ENCODE measurements around the gene SETBP1. TPM values are rescaled to one million over a fixed set of nuclear protein-coding genes. Genes with fewer than 3 reads are reported as not detected.

SETBP1 gene
- total RNA-seq, 1 experiment from 2014 or later = 9.6 TPM

GRCh38 chr18:44988821-44989587, 308.3 kb downstream of the SETBP1 start:
- Mint-ChIP-seq H3K4me1 (no peaks in the 10 kb centered on the region), H3K27me3 (ENCODE audit: low read depth) (no peaks in the 10 kb centered on the region), H3K36me3 (peaks cover 10% of the 10 kb centered on the region; the same call in 1 of the 2 replicates), H3K9me3 (peaks cover 15% of the 10 kb centered on the region), H3K4me3 (no peak overlapping the region), H3K27ac (no peak overlapping the region)
- ChIA-PET POLR2A (no interaction called here), CTCF (no interaction called here)
- no peak for ATAC-seq
- DNase-seq (ENCODE audit: low spot score) = no peak
- no peak for TF ChIP-seq EMX1 (CRISPR knock-in tag; IDR thresholded peaks at IDR 0.05)
- no peak for TF ChIP-seq ATF2 (CRISPR knock-in tag; IDR thresholded peaks at IDR 0.05; ENCODE audit: borderline replicate concordance, low read depth)
- TF ChIP-seq RELA (CRISPR knock-in tag; IDR thresholded peaks at IDR 0.05; ENCODE audit: borderline replicate concordance) = no peak
- TF ChIP-seq GRHL2 (CRISPR knock-in tag; IDR thresholded peaks at IDR 0.05; ENCODE audit: insufficient replicate concordance, severe bottlenecking) = no peak
- TF ChIP-seq SOX15 (CRISPR knock-in tag; IDR thresholded peaks at IDR 0.05) = no peak
- no peak for TF ChIP-seq IRF1 (CRISPR knock-in tag; IDR thresholded peaks at IDR 0.05)
- no peak for TF ChIP-seq E2F4 (CRISPR knock-in tag; IDR thresholded peaks at IDR 0.05; ENCODE audit: borderline replicate concordance, low read depth)
- TF ChIP-seq MXD4 (CRISPR knock-in tag; IDR thresholded peaks at IDR 0.05; ENCODE audit: borderline replicate concordance) = no peak
- TF ChIP-seq TEAD1 (CRISPR knock-in tag; IDR thresholded peaks at IDR 0.05) = no peak
- TF ChIP-seq KAT7 (CRISPR knock-in tag; IDR thresholded peaks at IDR 0.05; ENCODE audit: borderline replicate concordance) = no peak
- no peak for TF ChIP-seq E2F5 (CRISPR knock-in tag; IDR thresholded peaks at IDR 0.05)
- no peak for TF ChIP-seq NFE2L1 (CRISPR knock-in tag; IDR thresholded peaks at IDR 0.05)
- no peak for TF ChIP-seq CREM (CRISPR knock-in tag; IDR thresholded peaks at IDR 0.05)
- TF ChIP-seq NFYB (CRISPR knock-in tag; conservative IDR thresholded peaks at IDR 0.05; ENCODE audit: low read depth) = no peak
- no peak for TF ChIP-seq NFATC4 (CRISPR knock-in tag; IDR thresholded peaks at IDR 0.05)
- TF ChIP-seq USF2 (CRISPR knock-in tag; IDR thresholded peaks at IDR 0.05) = no peak
- TF ChIP-seq ZBTB21 (CRISPR knock-in tag; IDR thresholded peaks at IDR 0.05; ENCODE audit: borderline replicate concordance) = no peak

- CTCF ChIA-PET = no interaction called here
- H3K4me1 Mint-ChIP-seq = no peaks in the 10 kb centered on the region
- no peak for TF ChIP-seq TP53 (CRISPR knock-in tag; IDR thresholded peaks at IDR 0.05)
- TF ChIP-seq NFYB (CRISPR knock-in tag; conservative IDR thresholded peaks at IDR 0.05; ENCODE audit: low read depth) = no peak
- TF ChIP-seq NR1H2 (CRISPR knock-in tag; IDR thresholded peaks at IDR 0.05) = no peak
- no peak for TF ChIP-seq CREB1 (CRISPR knock-in tag; IDR thresholded peaks at IDR 0.05)
- TF ChIP-seq ARID4B (CRISPR knock-in tag; IDR thresholded peaks at IDR 0.05; ENCODE audit: borderline replicate concordance) = no peak
- no peak for TF ChIP-seq ZNF138 (CRISPR knock-in tag; conservative IDR thresholded peaks at IDR 0.05)
- no peak for TF ChIP-seq OVOL2 (CRISPR knock-in tag; IDR thresholded peaks at IDR 0.05; ENCODE audit: borderline replicate concordance)
- no peak for TF ChIP-seq SP1 (CRISPR knock-in tag; conservative IDR thresholded peaks at IDR 0.05)
- no peak for TF ChIP-seq RORB (CRISPR knock-in tag; IDR thresholded peaks at IDR 0.05)
- no peak for TF ChIP-seq CDX4 (CRISPR knock-in tag; IDR thresholded peaks at IDR 0.05; ENCODE audit: borderline replicate concordance)
- TF ChIP-seq ZNF423 (CRISPR knock-in tag; IDR thresholded peaks at IDR 0.05) = no peak
Observed at GRCh38 chr18:44996261-44996660, 315.6 kb downstream of the SETBP1 start.

More at GRCh38 chr18:44996261-44996660, 315.6 kb downstream of the SETBP1 start:
- no peaks in the 10 kb centered on the region for H3K27me3 Mint-ChIP-seq (ENCODE audit: low read depth)
- no peak overlapping the region for H3K27ac Mint-ChIP-seq
- POLR2A ChIA-PET = no interaction called here
- peaks cover 7% of the 10 kb centered on the region for H3K36me3 Mint-ChIP-seq
- peaks cover 13% of the 10 kb centered on the region for H3K9me3 Mint-ChIP-seq
- H3K4me3 Mint-ChIP-seq = no peak overlapping the region
- ATAC-seq (no peak), DNase-seq (ENCODE audit: low spot score) (no peak)
